ENCODE data around the gene PDE5A. TPM values are rescaled to one million over a fixed set of nuclear protein-coding genes. Genes with fewer than 3 reads are reported as not detected.

PDE5A gene
- total and polyA plus RNA-seq, 8 donors, result 4.5 to 115 (median 15.2) TPM

DNA sequence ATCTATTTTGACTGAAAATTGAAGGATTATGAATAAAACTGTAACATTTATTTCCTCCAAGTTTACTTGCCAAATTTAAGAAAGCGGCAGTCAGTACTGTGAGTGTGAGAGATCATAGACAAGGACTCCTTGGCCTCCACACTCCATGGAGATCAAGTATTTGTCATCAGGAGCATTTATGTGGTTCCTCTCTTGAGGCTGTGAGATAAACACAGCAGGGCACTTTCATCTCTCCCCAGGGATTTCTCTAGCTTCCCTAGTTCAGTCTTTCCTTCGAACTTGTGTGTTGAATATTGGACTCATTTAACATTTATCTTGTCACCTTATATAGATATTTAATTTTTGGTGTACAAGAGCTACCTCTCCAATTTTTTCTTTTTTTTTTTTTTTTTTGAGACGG lies 40.8 kb downstream of the PDE5A start:
- intact Hi-C loops (cut with DNase I; ENCODE audit: low total_unique reads), result no loop called here
- TF ChIP-seq POLR2A (IDR thresholded peaks at IDR 0.05), result no peak
- TF ChIP-seq, protein P1, sequence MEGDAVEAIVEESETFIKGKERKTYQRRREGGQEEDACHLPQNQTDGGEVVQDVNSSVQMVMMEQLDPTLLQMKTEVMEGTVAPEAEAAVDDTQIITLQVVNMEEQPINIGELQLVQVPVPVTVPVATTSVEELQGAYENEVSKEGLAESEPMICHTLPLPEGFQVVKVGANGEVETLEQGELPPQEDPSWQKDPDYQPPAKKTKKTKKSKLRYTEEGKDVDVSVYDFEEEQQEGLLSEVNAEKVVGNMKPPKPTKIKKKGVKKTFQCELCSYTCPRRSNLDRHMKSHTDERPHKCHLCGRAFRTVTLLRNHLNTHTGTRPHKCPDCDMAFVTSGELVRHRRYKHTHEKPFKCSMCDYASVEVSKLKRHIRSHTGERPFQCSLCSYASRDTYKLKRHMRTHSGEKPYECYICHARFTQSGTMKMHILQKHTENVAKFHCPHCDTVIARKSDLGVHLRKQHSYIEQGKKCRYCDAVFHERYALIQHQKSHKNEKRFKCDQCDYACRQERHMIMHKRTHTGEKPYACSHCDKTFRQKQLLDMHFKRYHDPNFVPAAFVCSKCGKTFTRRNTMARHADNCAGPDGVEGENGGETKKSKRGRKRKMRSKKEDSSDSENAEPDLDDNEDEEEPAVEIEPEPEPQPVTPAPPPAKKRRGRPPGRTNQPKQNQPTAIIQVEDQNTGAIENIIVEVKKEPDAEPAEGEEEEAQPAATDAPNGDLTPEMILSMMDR (IDR thresholded peaks at IDR 0.05), result no peak
- TF ChIP-seq EP300 (IDR thresholded peaks at IDR 0.05), result no peak
- TF ChIP-seq POLR2AphosphoS5 (IDR thresholded peaks at IDR 0.05), result no peak
- Histone ChIP-seq H3K36me3 (peaks cover 0 to 8% (median 2%) of the 10 kb centered on the region in 4 donors), H3K27ac (peak overlapping the region in 1 of 5 donors; percentile 49), H3K4me3 (no peak overlapping the region), H3K27me3 (no peaks in the 10 kb centered on the region), H3K9me3 (no peaks in the 10 kb centered on the region), H3K4me1 (peaks cover 0 to 29% (median 7%) of the 10 kb centered on the region in 4 donors)
- no peak for DNase-seq
- WGBS, 5 donors, result 81 to 92% (median 84%) methylated on average over 3 of the region's 3 CpGs

- peaks cover 0 to 8% (median 2%) of the 10 kb centered on the region in 4 donors for H3K36me3 ChIP-seq
- intact Hi-C loops (cut with DNase I; ENCODE audit: low total_unique reads), result no loop called here
- TF ChIP-seq, protein P1 (IDR thresholded peaks at IDR 0.05), result no peak
- TF ChIP-seq POLR2A (IDR thresholded peaks at IDR 0.05) (no peak), POLR2AphosphoS5 (IDR thresholded peaks at IDR 0.05) (no peak), EP300 (IDR thresholded peaks at IDR 0.05) (no peak)
- no peak for DNase-seq
- no peak overlapping the region for H3K4me3 ChIP-seq
- H3K4me1 ChIP-seq, result peaks cover 0 to 26% (median 4%) of the 10 kb centered on the region in 4 donors
- H3K9me3 ChIP-seq, result no peaks in the 10 kb centered on the region
- H3K27me3 ChIP-seq, result no peaks in the 10 kb centered on the region
- H3K27ac ChIP-seq, result no peak overlapping the region
- WGBS, 5 donors, result 92 to 95% (median 93%) methylated on average over 6 of the region's 6 CpGs
Measured at GRCh38 chr4:119585771-119586170, 42.8 kb downstream of the PDE5A start.

DNA sequence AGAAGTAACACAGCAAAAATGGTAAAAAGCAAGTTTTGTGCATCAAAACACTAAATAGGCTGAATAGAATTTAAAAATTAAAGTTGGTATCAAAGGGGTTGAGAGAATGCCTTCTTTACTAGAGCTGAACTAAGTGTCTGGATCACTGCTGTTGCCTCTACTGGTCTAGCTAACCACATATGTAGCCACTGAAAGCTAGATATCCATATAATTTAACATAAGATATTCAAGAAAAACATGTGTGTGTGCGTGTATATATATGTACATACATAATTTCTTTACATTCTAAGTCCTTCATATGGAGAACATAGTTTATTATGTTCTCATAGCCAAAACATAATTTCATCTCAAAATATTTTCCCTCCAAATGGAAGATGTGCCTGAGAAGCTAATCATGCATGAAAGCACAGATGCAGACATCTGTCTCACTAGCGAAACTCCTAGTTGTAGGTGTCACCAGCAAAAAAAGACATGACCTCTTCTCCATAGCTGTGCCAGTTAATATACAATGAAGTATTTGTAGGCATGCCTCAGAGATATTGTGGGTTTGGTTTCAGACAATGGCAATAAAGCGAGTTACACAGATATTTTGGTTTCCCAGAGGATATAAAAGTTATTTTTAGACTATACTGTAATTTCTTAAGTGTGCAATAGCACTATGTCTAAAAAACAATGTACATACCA lies 47.3 kb downstream of the PDE5A start:
- TF ChIP-seq POLR2A (IDR thresholded peaks at IDR 0.05), result no peak
- TF ChIP-seq POLR2AphosphoS5 (IDR thresholded peaks at IDR 0.05), result no peak
- TF ChIP-seq, protein P1 (IDR thresholded peaks at IDR 0.05), result no peak
- no peak for TF ChIP-seq EP300 (IDR thresholded peaks at IDR 0.05)
- no peaks in the 10 kb centered on the region for H3K9me3 ChIP-seq
- H3K36me3 ChIP-seq, result peaks cover 0 to 8% (median 2%) of the 10 kb centered on the region in 4 donors
- WGBS, 5 donors, result 80 to 95% (median 89%) methylated on average over 3 of the region's 3 CpGs
- H3K4me3 ChIP-seq, result no peak overlapping the region
- intact Hi-C loops (cut with DNase I; ENCODE audit: low total_unique reads), result no loop called here
- peak overlapping the region in 2 of 5 donors; percentile 11 to 78 for H3K27ac ChIP-seq
- peaks cover 0 to 20% (median 4%) of the 10 kb centered on the region in 4 donors for H3K4me1 ChIP-seq
- DNase-seq, result no peak
- H3K27me3 ChIP-seq, result no peaks in the 10 kb centered on the region

DNA sequence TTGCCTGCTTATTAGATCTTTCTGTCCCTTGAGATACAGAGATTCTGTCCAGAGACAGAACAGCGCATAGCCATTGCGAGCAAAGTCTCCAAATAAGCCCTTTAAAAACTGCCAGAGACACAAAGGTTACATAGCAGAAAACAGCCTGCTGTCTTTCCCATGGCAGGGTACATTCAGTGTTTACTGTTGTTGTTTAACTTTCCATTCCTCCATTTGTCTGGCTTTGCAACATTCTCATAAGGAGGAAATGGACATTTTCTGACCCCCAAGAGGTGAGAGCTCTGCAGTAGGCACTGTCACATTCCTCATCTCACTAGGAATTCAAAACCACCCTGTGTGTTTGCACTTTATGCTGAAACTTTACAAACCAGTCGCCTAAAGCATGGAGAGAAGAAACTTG lies 48.3 kb downstream of the PDE5A start:
- TF ChIP-seq EP300 (IDR thresholded peaks at IDR 0.05) (no peak), POLR2A (IDR thresholded peaks at IDR 0.05) (no peak), POLR2AphosphoS5 (IDR thresholded peaks at IDR 0.05) (no peak)
- TF ChIP-seq, protein P1 (IDR thresholded peaks at IDR 0.05), result no peak
- Histone ChIP-seq H3K27me3 (no peaks in the 10 kb centered on the region), H3K4me1 (peaks cover 0 to 20% (median 4%) of the 10 kb centered on the region in 4 donors), H3K9me3 (no peaks in the 10 kb centered on the region), H3K4me3 (no peak overlapping the region), H3K27ac (peak overlapping the region in 4 of 5 donors; percentile 3 to 78 (median 24)), H3K36me3 (peaks cover 0 to 8% (median 2%) of the 10 kb centered on the region in 4 donors)
- WGBS, 5 donors, result 57 to 71% (median 67%) methylated on average over 3 of the region's 3 CpGs
- intact Hi-C loops (cut with DNase I; ENCODE audit: low total_unique reads), result no loop called here
- DNase-seq, result peak in 1 of 2 donors; percentile 24
